HepG2 (cell line): Measurements from ENCODE around the gene SLC23A3. TPM values are rescaled to one million over a fixed set of nuclear protein-coding genes. Genes with fewer than 3 reads are reported as not detected.
A peak's percentile ranks its signal among the peaks of the same experiment; 100 is the strongest.

Experiments used
- ARNTL ChIP-seq: sonication (generic); formaldehyde crosslinking; IDR thresholded peaks from 2 replicates; pipeline ENCODE4 v1.4.0; 2020; ENCODE audit warnings: mild to moderate bottlenecking, missing genetic modification reagents
- HNF4A ChIP-seq: sonication (generic); formaldehyde crosslinking; IDR thresholded peaks from 2 replicates; pipeline ENCODE4 v1.4.0; 2020; ENCODE audit warnings: missing genetic modification reagents
- HNRNPUL1 ChIP-seq: fragments of 200-400 bp; formaldehyde crosslinking; IDR thresholded peaks from 2 replicates; pipeline ENCODE4 v1.6.1; 2017; ENCODE audit warnings: low read depth, mild to moderate bottlenecking, low read length, moderate library complexity
- PHB2 ChIP-seq: fragments of 450-650 bp; IDR thresholded peaks from 2 replicates; pipeline ENCODE4 v1.6.1; 2018; ENCODE audit not compliant: partially characterized antibody
- PRPF4 ChIP-seq: fragments of 200-400 bp; formaldehyde crosslinking; IDR thresholded peaks from 2 replicates; pipeline ENCODE4 v1.6.1; 2016; ENCODE audit warnings: low read length, low read depth; ENCODE audit not compliant: poor library complexity, severe bottlenecking
- ZC3H13 ChIP-seq: sonication (generic); formaldehyde crosslinking; IDR thresholded peaks from 2 replicates; pipeline ENCODE4 v1.8.1; 2023; ENCODE audit warnings: mild to moderate bottlenecking, missing genetic modification reagents, moderate library complexity
- ZFY ChIP-seq: sonication (generic); formaldehyde crosslinking; IDR thresholded peaks from 2 replicates; pipeline ENCODE4 v1.4.0; 2020; ENCODE audit warnings: missing genetic modification reagents
- ZNF124 ChIP-seq: sonication (generic); formaldehyde crosslinking; IDR thresholded peaks from 2 replicates; pipeline ENCODE4 v1.4.0; 2020; ENCODE audit warnings: missing genetic modification reagents
- ZNF24 ChIP-seq: fragments of 450-650 bp; IDR thresholded peaks from 2 replicates; pipeline ENCODE4 v1.6.1; 2017; ENCODE audit warnings: antibody characterized with exemption, mild to moderate bottlenecking
- ZNF331 ChIP-seq: sonication (generic); formaldehyde crosslinking; IDR thresholded peaks from 2 replicates; pipeline ENCODE4 v1.4.0; 2020; ENCODE audit warnings: missing genetic modification reagents
- ZNF430 ChIP-seq: sonication (generic); formaldehyde crosslinking; IDR thresholded peaks from 2 replicates; pipeline ENCODE4 v1.9.0; 2021; ENCODE audit warnings: mild to moderate bottlenecking, missing genetic modification reagents
- ZNF547 ChIP-seq: sonication (generic); formaldehyde crosslinking; IDR thresholded peaks from 2 replicates; pipeline ENCODE4 v1.5.1; 2020; ENCODE audit warnings: mild to moderate bottlenecking, missing genetic modification reagents
- ZNF607 ChIP-seq: sonication (generic); formaldehyde crosslinking; IDR thresholded peaks from 2 replicates; pipeline ENCODE4 v1.5.1; 2020; ENCODE audit warnings: missing genetic modification reagents, mild to moderate bottlenecking, borderline replicate concordance
- polyA plus RNA-seq, 8 experiments: library from polyadenylated mRNA; depleted of rRNA in 3 of 8; stranded (reverse) in 7 of 8; unstranded in 1 of 8; fragments of >200 nt; fragmentation: Illumina TruSeq in 4 of 8; extraction: Trizol in 4 of 8; gene quantifications; 2 replicates each; pipeline versions ENCODE4 v1.2.1 to v1.2.3, GENCODE V29; 2011 to 2016; ENCODE audit warnings: low read depth in 4 of 8, missing spikeins in 1 of 8, mixed read lengths in 1 of 8; ENCODE audit not compliant: insufficient read depth in 1 of 8
- total RNA-seq, 5 experiments: library from RNA; depleted of rRNA; stranded (reverse); fragments of >200 nt; fragmentation: Illumina TruSeq; extraction: Trizol; gene quantifications; 2 replicates each; pipeline ENCODE4 v1.2.3, GENCODE V29; 2016; ENCODE audit warnings: low read depth in 1 of 5
- TF ChIP-seq, protein P1 (sequence below): IDR thresholded peaks from 2 replicates; pipeline ENCODE4 v1.6.1; 2016; ENCODE audit warnings: low read depth, missing genetic modification reagents, missing compliant biosample characterization
- TF ChIP-seq, protein P2 (sequence below): sonication (generic); formaldehyde crosslinking; IDR thresholded peaks from 2 replicates; pipeline ENCODE4 v1.4.0; 2020; ENCODE audit warnings: missing genetic modification reagents, borderline replicate concordance
- TF ChIP-seq, protein P3 (sequence below): sonication (generic); formaldehyde crosslinking; IDR thresholded peaks from 2 replicates; pipeline ENCODE4 v1.4.0; 2020; ENCODE audit warnings: low read depth, missing genetic modification reagents
- TF ChIP-seq, protein P4 (sequence below): sonication (generic); formaldehyde crosslinking; IDR thresholded peaks from 2 replicates; pipeline ENCODE4 v1.9.0; 2021; ENCODE audit warnings: missing genetic modification reagents, borderline replicate concordance

The SLC23A3 gene
- total and polyA plus RNA-seq, 2 of the 13 experiments (the other 11 are each of a cell fraction or from before 2014, with no cell fraction given) = 0.38 to 0.78 TPM

DNA sequence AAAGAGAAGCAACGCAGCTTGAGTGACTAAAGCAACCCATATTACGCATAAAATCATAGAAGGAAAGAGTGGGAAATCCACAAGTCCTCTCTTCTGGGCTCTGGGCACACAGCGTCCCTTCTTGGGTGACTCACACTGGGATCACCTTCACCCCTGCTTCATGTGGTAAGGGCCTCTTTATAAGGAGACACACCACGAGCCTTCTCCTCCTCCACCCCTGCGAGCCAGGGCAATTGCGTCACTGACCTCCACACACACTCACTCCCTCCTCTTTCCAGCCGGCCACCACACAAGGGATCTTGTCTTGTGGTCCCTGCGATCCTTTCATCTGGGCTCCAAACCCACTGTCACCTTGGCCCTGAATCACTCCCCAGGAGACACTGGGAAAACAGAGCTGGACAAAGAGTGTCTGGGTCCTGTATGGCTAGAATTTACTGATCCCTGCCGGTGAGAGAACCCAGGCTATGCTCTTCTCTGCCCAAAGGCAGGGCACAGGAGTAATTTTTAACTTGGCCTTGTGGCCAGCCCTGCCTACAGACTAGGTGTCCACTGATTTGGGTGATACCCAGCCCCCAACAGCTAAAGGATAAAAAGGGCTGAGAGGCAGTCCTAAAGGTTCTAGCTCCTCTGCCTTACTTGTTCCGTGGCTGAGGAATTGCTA, 44.5 kb downstream of the SLC23A3 start (continued):
- TF ChIP-seq, protein P1, sequence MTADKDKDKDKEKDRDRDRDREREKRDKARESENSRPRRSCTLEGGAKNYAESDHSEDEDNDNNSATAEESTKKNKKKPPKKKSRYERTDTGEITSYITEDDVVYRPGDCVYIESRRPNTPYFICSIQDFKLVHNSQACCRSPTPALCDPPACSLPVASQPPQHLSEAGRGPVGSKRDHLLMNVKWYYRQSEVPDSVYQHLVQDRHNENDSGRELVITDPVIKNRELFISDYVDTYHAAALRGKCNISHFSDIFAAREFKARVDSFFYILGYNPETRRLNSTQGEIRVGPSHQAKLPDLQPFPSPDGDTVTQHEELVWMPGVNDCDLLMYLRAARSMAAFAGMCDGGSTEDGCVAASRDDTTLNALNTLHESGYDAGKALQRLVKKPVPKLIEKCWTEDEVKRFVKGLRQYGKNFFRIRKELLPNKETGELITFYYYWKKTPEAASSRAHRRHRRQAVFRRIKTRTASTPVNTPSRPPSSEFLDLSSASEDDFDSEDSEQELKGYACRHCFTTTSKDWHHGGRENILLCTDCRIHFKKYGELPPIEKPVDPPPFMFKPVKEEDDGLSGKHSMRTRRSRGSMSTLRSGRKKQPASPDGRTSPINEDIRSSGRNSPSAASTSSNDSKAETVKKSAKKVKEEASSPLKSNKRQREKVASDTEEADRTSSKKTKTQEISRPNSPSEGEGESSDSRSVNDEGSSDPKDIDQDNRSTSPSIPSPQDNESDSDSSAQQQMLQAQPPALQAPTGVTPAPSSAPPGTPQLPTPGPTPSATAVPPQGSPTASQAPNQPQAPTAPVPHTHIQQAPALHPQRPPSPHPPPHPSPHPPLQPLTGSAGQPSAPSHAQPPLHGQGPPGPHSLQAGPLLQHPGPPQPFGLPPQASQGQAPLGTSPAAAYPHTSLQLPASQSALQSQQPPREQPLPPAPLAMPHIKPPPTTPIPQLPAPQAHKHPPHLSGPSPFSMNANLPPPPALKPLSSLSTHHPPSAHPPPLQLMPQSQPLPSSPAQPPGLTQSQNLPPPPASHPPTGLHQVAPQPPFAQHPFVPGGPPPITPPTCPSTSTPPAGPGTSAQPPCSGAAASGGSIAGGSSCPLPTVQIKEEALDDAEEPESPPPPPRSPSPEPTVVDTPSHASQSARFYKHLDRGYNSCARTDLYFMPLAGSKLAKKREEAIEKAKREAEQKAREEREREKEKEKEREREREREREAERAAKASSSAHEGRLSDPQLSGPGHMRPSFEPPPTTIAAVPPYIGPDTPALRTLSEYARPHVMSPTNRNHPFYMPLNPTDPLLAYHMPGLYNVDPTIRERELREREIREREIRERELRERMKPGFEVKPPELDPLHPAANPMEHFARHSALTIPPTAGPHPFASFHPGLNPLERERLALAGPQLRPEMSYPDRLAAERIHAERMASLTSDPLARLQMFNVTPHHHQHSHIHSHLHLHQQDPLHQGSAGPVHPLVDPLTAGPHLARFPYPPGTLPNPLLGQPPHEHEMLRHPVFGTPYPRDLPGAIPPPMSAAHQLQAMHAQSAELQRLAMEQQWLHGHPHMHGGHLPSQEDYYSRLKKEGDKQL = no peak
- no peak for TF ChIP-seq ARNTL (CRISPR knock-in tag)
- no peak for TF ChIP-seq ZFY (CRISPR knock-in tag)
- TF ChIP-seq PRPF4 = no peak
- TF ChIP-seq ZNF430 (CRISPR knock-in tag) = no peak
- TF ChIP-seq, protein P2, sequence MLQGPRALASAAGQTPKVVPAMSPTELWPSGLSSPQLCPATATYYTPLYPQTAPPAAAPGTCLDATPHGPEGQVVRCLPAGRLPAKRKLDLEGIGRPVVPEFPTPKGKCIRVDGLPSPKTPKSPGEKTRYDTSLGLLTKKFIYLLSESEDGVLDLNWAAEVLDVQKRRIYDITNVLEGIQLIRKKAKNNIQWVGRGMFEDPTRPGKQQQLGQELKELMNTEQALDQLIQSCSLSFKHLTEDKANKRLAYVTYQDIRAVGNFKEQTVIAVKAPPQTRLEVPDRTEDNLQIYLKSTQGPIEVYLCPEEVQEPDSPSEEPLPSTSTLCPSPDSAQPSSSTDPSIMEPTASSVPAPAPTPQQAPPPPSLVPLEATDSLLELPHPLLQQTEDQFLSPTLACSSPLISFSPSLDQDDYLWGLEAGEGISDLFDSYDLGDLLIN (CRISPR knock-in tag) = no peak
- peak; percentile 43; the same call in 1 of the 2 replicates for TF ChIP-seq ZNF331 (CRISPR knock-in tag)
- no peak for TF ChIP-seq ZC3H13 (CRISPR knock-in tag)
- TF ChIP-seq ZNF547 = no peak
- TF ChIP-seq ZNF24 = no peak
- TF ChIP-seq, protein P3, sequence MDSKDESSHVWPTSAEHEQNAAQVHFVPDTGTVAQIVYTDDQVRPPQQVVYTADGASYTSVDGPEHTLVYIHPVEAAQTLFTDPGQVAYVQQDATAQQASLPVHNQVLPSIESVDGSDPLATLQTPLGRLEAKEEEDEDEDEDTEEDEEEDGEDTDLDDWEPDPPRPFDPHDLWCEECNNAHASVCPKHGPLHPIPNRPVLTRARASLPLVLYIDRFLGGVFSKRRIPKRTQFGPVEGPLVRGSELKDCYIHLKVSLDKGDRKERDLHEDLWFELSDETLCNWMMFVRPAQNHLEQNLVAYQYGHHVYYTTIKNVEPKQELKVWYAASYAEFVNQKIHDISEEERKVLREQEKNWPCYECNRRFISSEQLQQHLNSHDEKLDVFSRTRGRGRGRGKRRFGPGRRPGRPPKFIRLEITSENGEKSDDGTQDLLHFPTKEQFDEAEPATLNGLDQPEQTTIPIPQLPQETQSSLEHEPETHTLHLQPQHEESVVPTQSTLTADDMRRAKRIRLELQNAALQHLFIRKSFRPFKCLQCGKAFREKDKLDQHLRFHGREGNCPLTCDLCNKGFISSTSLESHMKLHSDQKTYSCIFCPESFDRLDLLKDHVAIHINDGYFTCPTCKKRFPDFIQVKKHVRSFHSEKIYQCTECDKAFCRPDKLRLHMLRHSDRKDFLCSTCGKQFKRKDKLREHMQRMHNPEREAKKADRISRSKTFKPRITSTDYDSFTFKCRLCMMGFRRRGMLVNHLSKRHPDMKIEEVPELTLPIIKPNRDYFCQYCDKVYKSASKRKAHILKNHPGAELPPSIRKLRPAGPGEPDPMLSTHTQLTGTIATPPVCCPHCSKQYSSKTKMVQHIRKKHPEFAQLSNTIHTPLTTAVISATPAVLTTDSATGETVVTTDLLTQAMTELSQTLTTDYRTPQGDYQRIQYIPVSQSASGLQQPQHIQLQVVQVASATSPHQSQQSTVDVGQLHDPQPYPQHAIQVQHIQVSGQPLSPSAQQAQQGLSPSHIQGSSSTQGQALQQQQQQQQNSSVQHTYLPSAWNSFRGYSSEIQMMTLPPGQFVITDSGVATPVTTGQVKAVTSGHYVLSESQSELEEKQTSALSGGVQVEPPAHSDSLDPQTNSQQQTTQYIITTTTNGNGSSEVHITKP = no peak
- TF ChIP-seq HNRNPUL1 = no peak
- TF ChIP-seq, protein P4, sequence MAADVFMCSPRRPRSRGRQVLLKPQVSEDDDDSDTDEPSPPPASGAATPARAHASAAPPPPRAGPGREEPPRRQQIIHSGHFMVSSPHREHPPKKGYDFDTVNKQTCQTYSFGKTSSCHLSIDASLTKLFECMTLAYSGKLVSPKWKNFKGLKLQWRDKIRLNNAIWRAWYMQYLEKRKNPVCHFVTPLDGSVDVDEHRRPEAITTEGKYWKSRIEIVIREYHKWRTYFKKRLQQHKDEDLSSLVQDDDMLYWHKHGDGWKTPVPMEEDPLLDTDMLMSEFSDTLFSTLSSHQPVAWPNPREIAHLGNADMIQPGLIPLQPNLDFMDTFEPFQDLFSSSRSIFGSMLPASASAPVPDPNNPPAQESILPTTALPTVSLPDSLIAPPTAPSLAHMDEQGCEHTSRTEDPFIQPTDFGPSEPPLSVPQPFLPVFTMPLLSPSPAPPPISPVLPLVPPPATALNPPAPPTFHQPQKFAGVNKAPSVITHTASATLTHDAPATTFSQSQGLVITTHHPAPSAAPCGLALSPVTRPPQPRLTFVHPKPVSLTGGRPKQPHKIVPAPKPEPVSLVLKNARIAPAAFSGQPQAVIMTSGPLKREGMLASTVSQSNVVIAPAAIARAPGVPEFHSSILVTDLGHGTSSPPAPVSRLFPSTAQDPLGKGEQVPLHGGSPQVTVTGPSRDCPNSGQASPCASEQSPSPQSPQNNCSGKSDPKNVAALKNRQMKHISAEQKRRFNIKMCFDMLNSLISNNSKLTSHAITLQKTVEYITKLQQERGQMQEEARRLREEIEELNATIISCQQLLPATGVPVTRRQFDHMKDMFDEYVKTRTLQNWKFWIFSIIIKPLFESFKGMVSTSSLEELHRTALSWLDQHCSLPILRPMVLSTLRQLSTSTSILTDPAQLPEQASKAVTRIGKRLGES (CRISPR knock-in tag) = no peak
- no peak for TF ChIP-seq ZNF124 (CRISPR knock-in tag)
- TF ChIP-seq HNF4A (CRISPR knock-in tag) = no peak
- TF ChIP-seq PHB2 = no peak
- no peak for TF ChIP-seq ZNF607 (CRISPR knock-in tag)
